Keratinocyte (primary cell): ENCODE measurements around the gene MEIS2.

Experiments used
- CTCF ChIP-seq, 3 experiments: IDR thresholded peaks in 1 of 3; conservative IDR thresholded peaks in 1 of 3; optimal IDR thresholded peaks in 1 of 3; 2 replicates in 2 of 3; 3 replicates in 1 of 3; pipeline versions ENCODE3 to v1.5.1; 2011; ENCODE audit warnings: low read length in 3 of 3, mild to moderate bottlenecking in 3 of 3, moderate library complexity in 2 of 3, control low read depth in 1 of 3, inconsistent platforms in 1 of 3; ENCODE audit not compliant: insufficient read depth in 2 of 3; ENCODE audit errors: extremely low read depth in 1 of 3
- EZH2 ChIP-seq: IDR thresholded peaks from one replicate; pipeline ENCODE4 v1.6.1; 2012; ENCODE audit warnings: inconsistent platforms, mild to moderate bottlenecking, low read length, moderate library complexity

- no peak for TF ChIP-seq CTCF (optimal IDR thresholded peaks at IDR 0.05 in 1 of 3, IDR thresholded peaks at IDR 0.05 in 1 of 3, conservative IDR thresholded peaks at IDR 0.05 in 1 of 3; ENCODE audit: extremely low read depth in 1 of 3, insufficient read depth in 2 of 3, low read length in 3 of 3)
- TF ChIP-seq EZH2, result no peak
Measured at GRCh38 chr15:37105029-37105428, 4.7 kb upstream of the MEIS2 start.
